Measurements from ENCODE around the gene PRAC1.
A peak's percentile ranks its signal among the peaks of the same experiment; 100 is the strongest.
"Not testable (repeated sequence)": the region's sequence is repeated elsewhere in the genome, so short reads cannot be mapped to it uniquely, and the experiment has no call there.

PRAC1 gene

GRCh38 chr17:48725288-48726064 lies 3.2 kb upstream of the PRAC1 start:
- no peak for DNase-seq

- no peak for DNase-seq
Measured at GRCh38 chr17:48725004-48725287, 2.6 kb upstream of the PRAC1 start.

- peak; percentile 78 for DNase-seq
Measured at GRCh38 chr17:48724251-48725003, 2.1 kb upstream of the PRAC1 start.

- DNase-seq: no peak
Measured at GRCh38 chr17:48723423-48724250, 1.3 kb upstream of the PRAC1 start.

- DNase-seq: no peak
Measured at GRCh38 chr17:48722915-48723422, 651 bp upstream of the PRAC1 start, which contains the start of gene PRAC2. Gene PRAC2, plus strand, starts transcription at chr17:48723185. Its CDS starts 1,226 bp downstream, at chr17:48724411.

GRCh38 chr17:48721009-48721402 lies 1.3 kb downstream of the PRAC1 start:
- DNase-seq: no peak

- DNase-seq: no peak
Measured at GRCh38 chr17:48720266-48721008, 1.9 kb downstream of the PRAC1 start.

- DNase-seq: no peak
Measured at GRCh38 chr17:48719642-48720265, 2.6 kb downstream of the PRAC1 start.

GRCh38 chr17:48718761-48719641 lies 3.3 kb downstream of the PRAC1 start:
- DNase-seq: no peak

- no peak for DNase-seq
Measured at GRCh38 chr17:48718227-48718760, 4.0 kb downstream of the PRAC1 start.

- DNase-seq: no peak
Measured at GRCh38 chr17:48717367-48718226, 4.7 kb downstream of the PRAC1 start.

GRCh38 chr17:48716549-48716948 lies 5.8 kb downstream of the PRAC1 start:
- DNase-seq: not testable (repeated sequence)

- no peak for DNase-seq
Measured at GRCh38 chr17:48715496-48716399, 6.6 kb downstream of the PRAC1 start.

- DNase-seq: no peak
Measured at GRCh38 chr17:48711128-48711527, 11.2 kb downstream of the PRAC1 start.

GRCh38 chr17:48704361-48705248 lies 17.7 kb downstream of the PRAC1 start:
- DNase-seq: no peak

- no peak for DNase-seq
Measured at GRCh38 chr17:48701864-48702532, 20.3 kb downstream of the PRAC1 start.

GRCh38 chr17:48693178-48693577 lies 29.1 kb downstream of the PRAC1 start:
- DNase-seq: no peak
